GM19193 (cell line): Measurements from ENCODE around the gene PTGES2.
A peak's percentile ranks its signal among the peaks of the same experiment; 100 is the strongest.

Source experiments
- POLR2A ChIP-seq: IDR thresholded peaks from 4 replicates; pipeline ENCODE4 v1.6.1; 2011; ENCODE audit not compliant: insufficient read depth, insufficient read length; ENCODE audit errors: extremely low read depth

The PTGES2 gene

DNA sequence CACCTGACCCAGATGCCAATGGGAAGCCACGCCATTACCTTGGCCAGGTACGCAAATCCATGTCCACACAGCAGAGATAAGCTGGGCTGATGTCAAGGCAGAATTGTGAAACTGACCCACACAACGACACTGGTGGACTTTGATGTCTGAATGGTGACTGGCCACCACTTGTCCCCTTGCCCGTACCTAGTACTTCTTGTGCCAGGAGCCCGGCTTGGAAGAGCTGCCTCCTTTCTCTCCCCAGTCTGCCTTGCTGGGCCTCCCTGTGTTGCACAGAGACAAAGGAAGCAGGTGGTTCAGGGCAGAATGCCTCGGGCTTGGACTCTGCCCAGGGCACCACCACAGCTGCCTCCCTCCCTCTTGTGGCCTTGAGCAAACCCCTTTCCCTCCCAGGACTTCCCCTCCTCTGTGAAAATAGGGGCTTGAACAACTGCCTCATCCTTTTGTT, 23.3 kb downstream of the PTGES2 start:
- no peak for TF ChIP-seq POLR2A

DNA sequence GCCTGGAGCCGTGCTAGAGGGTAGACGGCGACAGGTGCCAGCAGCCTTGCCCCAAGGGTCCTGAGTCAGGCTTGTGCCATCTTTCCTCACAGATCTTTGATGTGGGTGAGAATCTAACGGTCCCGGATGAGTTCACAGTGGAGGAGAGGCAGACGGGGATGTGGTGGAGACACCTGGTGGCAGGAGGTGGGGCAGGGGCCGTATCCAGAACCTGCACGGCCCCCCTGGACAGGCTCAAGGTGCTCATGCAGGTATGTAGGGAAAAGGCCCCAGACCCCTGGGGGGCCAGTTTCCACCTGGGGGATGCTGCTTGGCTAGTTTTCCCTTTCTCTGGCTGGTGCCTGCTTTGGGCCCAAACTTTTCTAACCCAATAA, 24.0 kb downstream of the PTGES2 start:
- TF ChIP-seq POLR2A: peak; percentile 2

- no peak for TF ChIP-seq POLR2A
These were observed 24.5 kb downstream of the PTGES2 start for GRCh38 chr9:128102861-128103588.

- no peak for TF ChIP-seq POLR2A
These were observed 25.3 kb downstream of the PTGES2 start for GRCh38 chr9:128102196-128102595.

- TF ChIP-seq POLR2A: no peak
These were observed 25.8 kb downstream of the PTGES2 start for GRCh38 chr9:128101690-128102089.

- no peak for TF ChIP-seq POLR2A
These were observed 26.3 kb downstream of the PTGES2 start for GRCh38 chr9:128101231-128101661.

GRCh38 chr9:128100581-128100980, 26.9 kb downstream of the PTGES2 start:
- TF ChIP-seq POLR2A: no peak

DNA sequence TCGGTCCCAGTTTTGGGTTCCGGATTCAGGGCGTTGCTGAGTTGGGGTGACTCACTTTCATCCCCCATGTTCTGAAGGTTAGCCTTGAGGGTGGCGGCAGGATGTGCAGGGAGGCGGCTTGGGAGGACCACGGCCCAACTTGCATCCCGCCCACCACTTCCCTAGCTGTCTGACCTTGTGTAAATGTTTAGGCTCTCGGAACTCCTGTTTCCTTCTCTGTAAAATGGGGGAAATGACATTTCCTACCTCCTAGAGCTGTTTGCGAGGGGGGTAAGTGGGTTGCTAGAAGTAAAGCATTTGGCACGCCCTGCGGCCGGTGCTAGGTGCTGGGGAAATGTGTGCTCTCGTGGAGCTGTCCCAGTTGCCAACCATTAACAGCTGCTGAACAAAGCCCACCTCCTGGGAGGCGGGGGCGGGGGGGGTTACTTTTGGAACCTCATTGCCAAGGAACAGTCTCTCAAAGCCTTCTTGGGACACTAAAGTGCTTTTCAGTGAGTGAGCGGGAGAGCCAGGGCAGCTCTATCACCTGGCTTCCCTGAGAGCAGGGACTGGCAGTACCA, 27.5 kb downstream of the PTGES2 start:
- no peak for TF ChIP-seq POLR2A

DNA sequence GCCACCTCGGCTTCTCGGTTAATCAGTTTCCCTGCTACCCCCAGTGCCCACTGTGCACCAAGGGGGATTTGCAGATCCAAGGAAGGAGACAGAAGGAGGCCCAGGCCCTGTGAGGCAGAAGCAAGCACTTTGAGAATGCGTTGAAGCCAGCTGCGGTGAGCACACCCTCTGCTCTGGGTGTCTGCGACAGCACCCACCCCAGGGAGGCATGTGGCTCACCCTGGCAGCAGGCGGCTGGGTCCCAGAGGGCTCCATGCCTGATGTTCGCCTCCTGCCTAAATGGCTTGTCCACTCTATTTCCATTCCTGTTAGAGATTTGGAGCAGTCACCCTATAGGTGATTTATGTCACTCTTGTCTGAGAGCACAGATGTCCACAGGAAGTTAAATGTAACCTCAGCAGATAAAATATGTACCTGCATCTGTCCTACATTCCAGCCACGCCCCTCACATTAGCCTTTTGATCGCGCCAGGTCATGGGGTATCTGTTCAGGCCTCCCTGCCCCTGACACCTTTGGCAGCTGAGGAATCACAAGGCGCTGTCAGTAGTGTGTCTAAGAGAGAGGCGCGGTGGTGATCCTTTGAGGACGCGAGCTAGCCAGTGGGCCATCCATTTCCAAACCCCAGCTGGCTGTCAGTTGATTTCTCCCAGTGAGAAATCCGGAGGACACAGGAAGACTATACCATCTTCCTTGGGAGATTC, 28.1 kb downstream of the PTGES2 start:
- no peak for TF ChIP-seq POLR2A

- no peak for TF ChIP-seq POLR2A
These were observed 29.0 kb downstream of the PTGES2 start for GRCh38 chr9:128098297-128099230.

GRCh38 chr9:128097543-128098296, 29.8 kb downstream of the PTGES2 start:
- no peak for TF ChIP-seq POLR2A

DNA sequence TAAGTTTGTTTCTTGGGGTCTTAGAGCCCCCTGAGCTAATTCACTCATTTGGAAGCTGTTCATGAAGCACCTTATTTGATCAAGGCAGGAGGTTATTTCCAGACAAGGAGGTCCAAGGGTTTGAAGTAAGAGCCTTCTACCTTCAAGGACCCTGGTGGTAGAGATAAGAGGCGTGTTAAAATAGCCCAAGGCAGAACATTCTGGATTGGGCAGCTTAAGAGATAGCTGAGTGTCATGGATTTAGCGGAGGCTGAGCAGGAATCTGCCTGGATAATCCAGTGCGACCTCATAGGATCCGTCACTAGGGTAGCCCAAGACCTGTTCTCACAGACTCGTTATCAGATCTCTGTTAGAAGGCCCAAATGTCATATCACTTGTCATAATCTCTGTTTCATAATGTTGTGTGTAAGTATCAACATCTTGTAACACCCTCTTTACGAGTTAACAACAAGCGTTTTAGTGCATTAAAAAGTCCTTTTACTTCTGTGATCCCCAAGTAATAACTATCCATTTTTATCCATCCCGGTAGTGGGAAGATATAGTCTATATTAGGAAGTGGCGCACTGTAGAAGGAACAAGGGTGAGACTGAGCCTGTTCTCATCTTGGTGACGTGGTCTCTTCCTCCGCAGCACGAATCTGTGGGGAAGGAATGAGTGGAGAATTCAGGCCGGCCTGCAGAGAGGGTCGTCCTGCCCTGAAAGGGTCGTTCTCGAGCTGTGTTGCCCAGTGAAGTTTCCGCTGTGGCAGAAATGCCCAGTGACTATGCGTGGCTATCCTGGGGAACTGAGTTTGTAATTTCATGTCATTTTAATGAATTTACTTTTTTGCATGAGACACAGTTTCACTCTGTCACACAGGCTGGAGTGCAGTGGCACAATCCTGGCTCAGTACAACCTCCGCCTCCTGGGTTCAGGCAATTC, 30.7 kb downstream of the PTGES2 start:
- no peak for TF ChIP-seq POLR2A

- no peak for TF ChIP-seq POLR2A
These were observed 32.5 kb downstream of the PTGES2 start for GRCh38 chr9:128094950-128095544.
